Heart right ventricle (tissue), 16 donors: ENCODE results near the gene SCN4B. TPM values are rescaled to one million over a fixed set of nuclear protein-coding genes. Genes with fewer than 3 reads are reported as not detected.

Source experiments
- ATAC-seq, 8 donors: fragments of 200-7000 bp; cut with Tn5 transposase; one replicate each; pipeline ENCODE4 v1.9.1; 2020; ENCODE audit warnings: mild to moderate bottlenecking in 8 of 8, moderate library complexity in 8 of 8, moderate number of reproducible peaks in 1 of 8
- DNase-seq, 2 donors: peaks; one replicate each; pipeline ENCODE4 v3.0.0-alpha.2; 2020
- H3K27ac ChIP-seq, 10 donors: fragments of 200-600 bp; sonication (generic) in 2 of 10; one replicate each; pipeline versions ENCODE4 v1.5.0 to v1.8.0; 2020 to 2022; ENCODE audit warnings: mild to moderate bottlenecking in 3 of 10
- H3K27me3 ChIP-seq, 7 donors: fragments of 200-600 bp; one replicate each; pipeline ENCODE4 v1.8.0; 2021 to 2022; ENCODE audit warnings: mild to moderate bottlenecking in 2 of 7
- H3K36me3 ChIP-seq, 9 donors: fragments of 200-600 bp; sonication (generic) in 1 of 9; one replicate each; pipeline versions ENCODE4 v1.5.0 to v1.8.0; 2020 to 2022; ENCODE audit warnings: mild to moderate bottlenecking in 2 of 9
- H3K4me1 ChIP-seq, 9 donors: fragments of 200-600 bp; sonication (generic) in 1 of 9; one replicate each; pipeline versions ENCODE4 v1.5.0 to v1.8.0; 2020 to 2022; ENCODE audit warnings: mild to moderate bottlenecking in 4 of 9
- H3K4me3 ChIP-seq, 10 donors: fragments of 200-600 bp; sonication (generic) in 2 of 10; one replicate each; pipeline versions ENCODE4 v1.5.0 to v1.8.0; 2020 to 2022; ENCODE audit warnings: mild to moderate bottlenecking in 7 of 10, moderate library complexity in 2 of 10
- H3K9me3 ChIP-seq, 11 donors: fragments of 200-600 bp in 10 of 11; sonication (generic) in 2 of 11; one replicate each; pipeline versions ENCODE4 v1.5.0 to v1.8.0; 2013 to 2022; ENCODE audit warnings: mild to moderate bottlenecking in 2 of 11, control low read depth in 1 of 11, moderate library complexity in 1 of 11
- WGBS, 2 donors: extraction: QIAGEN DNeasy Blood & Tissue Kit; methylation state at CpG; one replicate each; pipeline ENCODE4 v1.1.7; 2013; ENCODE audit warnings: inconsistent platforms in 1 of 2; 5-methylcytosine and 5-hydroxymethylcytosine counted together
- intact Hi-C, 10 donors: fragments of 100-400 bp; cut with DNase I; formaldehyde crosslinking; loops; one replicate each; pipeline versions ENCODE4 v1.11.1 to v1.14.2; 2022
- polyA plus RNA-seq, 2 donors: library from polyadenylated mRNA; stranded (reverse); fragments of 200-250 nt; gene quantifications; one replicate each; pipeline ENCODE4 v1.2.3, GENCODE V29; 2013
- total RNA-seq, 10 donors: library from RNA; stranded (reverse); fragmentation: NEBNext Ultra II Directional in 3 of 10; extraction: Animal tissue kit (Norgen Biotek cat#: 25700) in 3 of 10; gene quantifications; one replicate each; pipeline versions ENCODE4 v1.2.1 to v1.2.4, GENCODE V29; 2021 to 2023
- TF ChIP-seq, protein P1 (sequence below), 9 donors: fragments of 200-600 bp; sonication (generic) in 2 of 9; IDR thresholded peaks; one replicate each; pipeline versions ENCODE4 v1.5.0 to v1.8.0; 2021 to 2022; ENCODE audit warnings: antibody characterized with exemption in 9 of 9, mild to moderate bottlenecking in 5 of 9, moderate library complexity in 1 of 9
- donor health status: Arrhythmogenic right ventricular cardiomyopathy.
- donor health status: ischemic (EF 13 %, LVEDD 7.1; RV severe dilation, severe dysfunction).
- donor health status: healthy with polysubstance abuse.
- donor health status: DM: no; HTN: yes; CAD: no.
- donor health status: DM: no; HTN: no; CAD: no.
- donor health status: ischemic (EF 25% LVEDD 6.9; RV normal size, moderate dysfunction).
- donor health status: ischemic (EF 25% LVEDD 5.7; RV mildly dilated, moderate dysfunction).
- donor health status: healthy.
- donor health status: DM: yes; HTN: yes; CAD: no.
- donor health status: Ischemic cardiomyopathy.
- donor health status: ischemic (EF 35%, LVEDD 5.7; RV mildly dilated, moderate dysfunction).
- donor health status: nonischemic (EF 11% LVEDD 7.7; RV severe dilation, severe dysfunction).
- donor health status: DM: yes; HTN: yes; CAD: no.
- donor health status: PGD.
- donor health status: ischemic (EF 29% LVEDD 5.4; RV normal size, mild dysfunction).
- donor health status: nonischemic (EF 23%, LVEDD 6.1; RV moderate dilation, normal function).

SCN4B gene
- total and polyA plus RNA-seq, 12 donors, result 5.4 to 17.5 (median 9.2) TPM

DNA sequence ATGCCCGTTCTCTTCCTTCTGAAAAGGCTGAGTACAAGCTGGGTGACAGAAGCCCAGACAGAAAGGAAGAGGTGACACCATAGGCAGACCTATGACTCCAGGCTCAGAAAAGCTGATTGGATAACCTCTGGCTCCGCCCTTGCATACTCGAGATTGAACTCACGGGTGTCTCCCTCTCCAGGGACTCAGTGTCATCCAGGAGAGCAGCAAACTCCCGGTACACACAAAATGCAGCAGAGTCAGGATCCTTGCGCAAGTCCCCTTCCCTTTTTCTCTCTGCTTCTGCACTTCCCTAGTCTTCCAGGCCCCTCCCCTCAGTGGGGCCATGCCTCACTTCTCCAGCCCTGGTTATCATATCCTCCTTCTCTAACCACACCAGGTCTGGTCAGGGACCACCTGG is 9.8 kb downstream of the SCN4B start:
- no peak for DNase-seq

DNA sequence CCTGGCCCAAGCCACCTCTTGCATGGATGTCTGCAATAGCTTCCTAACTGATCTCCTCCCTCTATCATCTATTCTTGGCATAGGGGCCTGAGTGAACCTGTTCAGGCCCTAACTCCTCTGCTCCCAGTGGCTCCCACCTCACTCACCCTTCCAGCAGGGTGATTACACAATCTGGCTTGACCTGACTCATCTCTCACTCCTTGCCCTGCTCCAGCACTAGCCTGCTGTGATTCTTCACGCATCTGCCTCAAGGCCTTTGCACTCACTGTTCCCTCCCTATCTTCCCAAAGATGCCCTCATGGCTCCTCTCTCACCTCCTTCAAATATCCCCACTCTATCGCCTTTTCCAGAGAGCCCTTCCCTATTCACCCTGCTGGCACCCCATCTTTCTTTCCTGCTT is 10.5 kb downstream of the SCN4B start:
- H3K36me3 ChIP-seq, result peaks cover 0 to 10% (median 0%) of the 10 kb centered on the region in 9 donors
- TF ChIP-seq, protein P1, sequence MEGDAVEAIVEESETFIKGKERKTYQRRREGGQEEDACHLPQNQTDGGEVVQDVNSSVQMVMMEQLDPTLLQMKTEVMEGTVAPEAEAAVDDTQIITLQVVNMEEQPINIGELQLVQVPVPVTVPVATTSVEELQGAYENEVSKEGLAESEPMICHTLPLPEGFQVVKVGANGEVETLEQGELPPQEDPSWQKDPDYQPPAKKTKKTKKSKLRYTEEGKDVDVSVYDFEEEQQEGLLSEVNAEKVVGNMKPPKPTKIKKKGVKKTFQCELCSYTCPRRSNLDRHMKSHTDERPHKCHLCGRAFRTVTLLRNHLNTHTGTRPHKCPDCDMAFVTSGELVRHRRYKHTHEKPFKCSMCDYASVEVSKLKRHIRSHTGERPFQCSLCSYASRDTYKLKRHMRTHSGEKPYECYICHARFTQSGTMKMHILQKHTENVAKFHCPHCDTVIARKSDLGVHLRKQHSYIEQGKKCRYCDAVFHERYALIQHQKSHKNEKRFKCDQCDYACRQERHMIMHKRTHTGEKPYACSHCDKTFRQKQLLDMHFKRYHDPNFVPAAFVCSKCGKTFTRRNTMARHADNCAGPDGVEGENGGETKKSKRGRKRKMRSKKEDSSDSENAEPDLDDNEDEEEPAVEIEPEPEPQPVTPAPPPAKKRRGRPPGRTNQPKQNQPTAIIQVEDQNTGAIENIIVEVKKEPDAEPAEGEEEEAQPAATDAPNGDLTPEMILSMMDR (IDR thresholded peaks at IDR 0.05), result no peak
- ATAC-seq (no peak), DNase-seq (no peak)
- peaks cover 0 to 30% (median 4%) of the 10 kb centered on the region in 7 donors for H3K27me3 ChIP-seq
- 58 to 75% methylated on average over 2 of the region's 2 CpGs for WGBS, 2 donors
- H3K9me3 ChIP-seq, result no peaks in the 10 kb centered on the region
- no peak overlapping the region for H3K27ac ChIP-seq
- intact Hi-C loops, result loop anchor here in 3 of 10 donors (10.0 kb wide), 2 partner anchors 213 to 343 kb away; partner anchors contain the start of gene UBE4A (in 1 of the 3)
- H3K4me1 ChIP-seq, result peaks cover 0 to 43% (median 19%) of the 10 kb centered on the region in 9 donors
- H3K4me3 ChIP-seq, result no peak overlapping the region

More for the DNA sequence above, 9.8 kb downstream of the SCN4B start:
- no peaks in the 10 kb centered on the region for H3K9me3 ChIP-seq
- no peak for ATAC-seq
- TF ChIP-seq, protein P1 (IDR thresholded peaks at IDR 0.05), result no peak
- peaks cover 0 to 10% (median 0%) of the 10 kb centered on the region in 9 donors for H3K36me3 ChIP-seq
- intact Hi-C loops, result loop anchor here in 3 of 10 donors (10.0 kb wide), 2 partner anchors 212 to 342 kb away; partner anchors contain the start of gene UBE4A (in 1 of the 3)
- WGBS, 2 donors, result 54 to 66% methylated on average over 6 of the region's 6 CpGs
- no peak overlapping the region for H3K4me3 ChIP-seq
- peaks cover 0 to 43% (median 19%) of the 10 kb centered on the region in 9 donors for H3K4me1 ChIP-seq
- no peak overlapping the region for H3K27ac ChIP-seq
- H3K27me3 ChIP-seq, result peaks cover 0 to 30% (median 4%) of the 10 kb centered on the region in 7 donors

DNA sequence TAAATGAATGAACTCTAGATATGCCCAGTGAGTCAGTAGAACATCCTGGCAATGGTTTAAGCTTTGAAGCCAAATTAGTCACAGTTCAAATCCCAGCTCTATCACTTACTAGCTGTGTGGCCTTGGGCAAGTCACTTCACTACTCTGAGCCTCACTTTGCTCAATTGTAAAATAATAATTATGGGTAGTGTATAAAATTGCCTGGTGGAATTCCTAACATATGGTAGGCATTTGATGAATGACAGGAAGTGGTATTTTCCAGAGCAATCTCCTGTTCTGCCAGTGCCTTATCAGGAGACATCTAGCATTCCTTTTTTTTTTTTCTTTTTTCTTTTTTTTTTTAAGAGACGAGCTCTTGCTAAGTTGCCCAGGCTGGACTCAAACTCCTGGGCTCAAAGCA is 13.0 kb downstream of the SCN4B start:
- Histone ChIP-seq H3K36me3 (peaks cover 0 to 10% (median 0%) of the 10 kb centered on the region in 9 donors), H3K4me3 (no peak overlapping the region), H3K27me3 (peaks cover 0 to 12% (median 4%) of the 10 kb centered on the region in 7 donors), H3K4me1 (peaks cover 0 to 20% (median 5%) of the 10 kb centered on the region in 9 donors), H3K27ac (no peak overlapping the region), H3K9me3 (no peaks in the 10 kb centered on the region)
- ATAC-seq, result no peak
- TF ChIP-seq, protein P1 (IDR thresholded peaks at IDR 0.05), result no peak
- WGBS, 2 donors, result 47 to 60% methylated on average over 1 of the region's 1 CpG
- intact Hi-C loops, result no loop called here
- DNase-seq, result no peak

DNA sequence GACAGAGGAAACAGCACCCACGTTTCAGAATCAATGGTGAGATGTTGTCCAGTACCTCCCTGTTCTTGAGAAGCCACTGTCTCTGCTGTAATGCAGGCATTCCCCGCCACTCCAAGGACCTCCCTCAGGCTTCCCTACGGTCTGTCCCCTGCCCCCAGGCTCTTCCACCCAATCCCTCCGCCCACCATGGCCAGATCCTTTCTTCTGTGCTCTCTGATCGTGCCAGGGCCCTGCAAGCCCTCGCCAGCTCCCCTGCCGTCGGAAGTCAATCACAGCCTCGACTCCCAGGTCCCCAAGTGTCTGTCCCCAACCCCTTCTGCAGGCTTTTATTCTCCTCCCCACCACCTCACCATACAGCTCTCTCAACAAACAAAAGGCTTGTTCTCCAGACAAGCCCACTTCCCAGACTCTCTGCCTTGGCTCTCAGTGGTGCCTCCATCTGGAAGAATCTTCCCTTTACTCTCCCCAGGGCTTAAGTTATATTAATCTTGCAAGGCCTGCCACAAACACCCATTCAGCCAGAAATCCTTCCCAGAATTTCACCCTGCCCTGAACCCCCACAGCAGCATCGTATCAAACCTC is 13.7 kb downstream of the SCN4B start:
- WGBS, 2 donors, result 73 to 75% methylated on average over 10 of the region's 10 CpGs
- Histone ChIP-seq H3K27ac (no peak overlapping the region), H3K9me3 (no peaks in the 10 kb centered on the region), H3K36me3 (peaks cover 0 to 10% (median 0%) of the 10 kb centered on the region in 9 donors), H3K4me3 (no peak overlapping the region), H3K4me1 (peaks cover 0 to 14% (median 2%) of the 10 kb centered on the region in 9 donors), H3K27me3 (peaks cover 0 to 11% (median 4%) of the 10 kb centered on the region in 7 donors)
- TF ChIP-seq, protein P1 (IDR thresholded peaks at IDR 0.05), result no peak
- DNase-seq (no peak), ATAC-seq (no peak)
- intact Hi-C loops, result no loop called here
